OCI-LY7 (cell line): Measurements from ENCODE around the gene UQCRH. TPM values are rescaled to one million over a fixed set of nuclear protein-coding genes. Genes with fewer than 3 reads are reported as not detected.

Experiments used
- BruUV-seq: library from RNA; stranded (reverse); fragments of 400-500 nt; replicated peaks from 2 replicates; lab custom pipeline; 2021; lab: Mats Ljungman, UMichigan
- CTCF ChIA-PET: fragments of 300-600 bp; sonication (Branson Sonifier 250); formaldehyde crosslinking; loops from one replicate; lab custom pipeline; 2022; ENCODE audit warnings: antibody characterized with exemption; ENCODE audit not compliant: unreplicated experiment; lab: Charles Lee
- POLR2A ChIA-PET: fragments of 300-600 bp; sonication (Branson Sonifier 250); formaldehyde crosslinking; loops from one replicate; lab custom pipeline; 2022; ENCODE audit warnings: antibody characterized with exemption; lab: Charles Lee
- DNase-seq: peaks from one replicate; pipeline ENCODE4 v3.0.0-alpha.2; 2015; ENCODE audit warnings: low spot score
- H2AFZ ChIP-seq: fragments of 200-600 bp; sonication (generic), shearing (Covaris generic); 2 replicates; pipeline ENCODE4 v1.6.1; 2014; ENCODE audit warnings: mild to moderate bottlenecking, antibody characterized with exemption, low read length, moderate library complexity
- H3K27ac ChIP-seq: fragments of 200-600 bp; sonication (generic); 2 replicates; pipeline ENCODE4 v1.5.1; 2014; ENCODE audit warnings: mixed run types, low read depth, mild to moderate bottlenecking, moderate library complexity, low read length, inconsistent platforms; ENCODE audit not compliant: poor library complexity, severe bottlenecking
- H3K36me3 ChIP-seq: fragments of 200-600 bp; sonication (generic); 2 replicates; pipeline ENCODE4 v1.6.1; 2014; ENCODE audit warnings: mild to moderate bottlenecking, antibody characterized with exemption, low read length, moderate library complexity, mixed read lengths; ENCODE audit not compliant: insufficient read depth
- H3K4me1 ChIP-seq: fragments of 200-600 bp; sonication (generic); 2 replicates; pipeline ENCODE4 v1.5.1; 2014; ENCODE audit warnings: mild to moderate bottlenecking, low read length; ENCODE audit not compliant: insufficient read depth, poor library complexity, severe bottlenecking
- H3K4me2 ChIP-seq: fragments of 200-600 bp; sonication (generic); 2 replicates; pipeline ENCODE4 v1.6.1; 2014; ENCODE audit warnings: mild to moderate bottlenecking, low read length
- H3K4me3 ChIP-seq: fragments of 200-600 bp; sonication (generic); 2 replicates; pipeline ENCODE4 v1.5.1; 2014; ENCODE audit warnings: mild to moderate bottlenecking, low read depth, low read length; ENCODE audit not compliant: poor library complexity, severe bottlenecking
- H3K79me2 ChIP-seq: fragments of 200-600 bp; sonication (generic); 2 replicates; pipeline ENCODE4 v1.6.1; 2016; ENCODE audit warnings: low read depth, mild to moderate bottlenecking, low read length, moderate library complexity, mixed read lengths; ENCODE audit not compliant: insufficient read depth
- H3K9me2 ChIP-seq: fragments of 200-600 bp; sonication (generic); 2 replicates; pipeline ENCODE4 v1.6.1; 2016; ENCODE audit warnings: mild to moderate bottlenecking, low read length, mixed read lengths; ENCODE audit not compliant: insufficient read depth
- H3K9me3 ChIP-seq: fragments of 200-600 bp; sonication (generic); 2 replicates; pipeline ENCODE4 v1.6.1; 2014; ENCODE audit warnings: mild to moderate bottlenecking, mixed run types, low read length, mixed read lengths
- H4K20me1 ChIP-seq: fragments of 200-600 bp; sonication (generic); 2 replicates; pipeline ENCODE4 v1.6.1; 2014; ENCODE audit warnings: mild to moderate bottlenecking, antibody characterized with exemption, low read length, moderate library complexity, mixed read lengths; ENCODE audit not compliant: insufficient read depth
- EZH2phosphoT487 ChIP-seq: fragments of 200-600 bp; sonication (generic); IDR thresholded peaks from 2 replicates; pipeline ENCODE4 v1.6.1; 2018; ENCODE audit warnings: low read depth, borderline replicate concordance, mild to moderate bottlenecking, mixed run types, antibody characterized with exemption, low read length, moderate library complexity, mixed read lengths
- intact Hi-C: fragments of 100-400 bp; cut with micrococcal nuclease; formaldehyde crosslinking; loops from one replicate; pipeline ENCODE4 v1.10.0; 2022; ENCODE audit not compliant: unreplicated experiment
- total RNA-seq, 2 experiments: library from RNA; depleted of rRNA in 1 of 2; stranded (reverse); fragments of >200 nt in 1 of 2; shearing (Covaris generic) in 1 of 2; gene quantifications; 2 replicates each; pipeline ENCODE4 v1.2.3, GENCODE V29; 2014 to 2022
- TF ChIP-seq, protein P1 (sequence below): fragments of 200-600 bp; sonication (generic); conservative IDR thresholded peaks from 2 replicates; pipeline ENCODE4 v1.5.1; 2014; ENCODE audit warnings: mild to moderate bottlenecking, antibody characterized with exemption, low read length, moderate library complexity, mixed read lengths

Gene UQCRH
- total RNA-seq, 2 experiments from 2014 or later, result 489 to 693 TPM

DNA sequence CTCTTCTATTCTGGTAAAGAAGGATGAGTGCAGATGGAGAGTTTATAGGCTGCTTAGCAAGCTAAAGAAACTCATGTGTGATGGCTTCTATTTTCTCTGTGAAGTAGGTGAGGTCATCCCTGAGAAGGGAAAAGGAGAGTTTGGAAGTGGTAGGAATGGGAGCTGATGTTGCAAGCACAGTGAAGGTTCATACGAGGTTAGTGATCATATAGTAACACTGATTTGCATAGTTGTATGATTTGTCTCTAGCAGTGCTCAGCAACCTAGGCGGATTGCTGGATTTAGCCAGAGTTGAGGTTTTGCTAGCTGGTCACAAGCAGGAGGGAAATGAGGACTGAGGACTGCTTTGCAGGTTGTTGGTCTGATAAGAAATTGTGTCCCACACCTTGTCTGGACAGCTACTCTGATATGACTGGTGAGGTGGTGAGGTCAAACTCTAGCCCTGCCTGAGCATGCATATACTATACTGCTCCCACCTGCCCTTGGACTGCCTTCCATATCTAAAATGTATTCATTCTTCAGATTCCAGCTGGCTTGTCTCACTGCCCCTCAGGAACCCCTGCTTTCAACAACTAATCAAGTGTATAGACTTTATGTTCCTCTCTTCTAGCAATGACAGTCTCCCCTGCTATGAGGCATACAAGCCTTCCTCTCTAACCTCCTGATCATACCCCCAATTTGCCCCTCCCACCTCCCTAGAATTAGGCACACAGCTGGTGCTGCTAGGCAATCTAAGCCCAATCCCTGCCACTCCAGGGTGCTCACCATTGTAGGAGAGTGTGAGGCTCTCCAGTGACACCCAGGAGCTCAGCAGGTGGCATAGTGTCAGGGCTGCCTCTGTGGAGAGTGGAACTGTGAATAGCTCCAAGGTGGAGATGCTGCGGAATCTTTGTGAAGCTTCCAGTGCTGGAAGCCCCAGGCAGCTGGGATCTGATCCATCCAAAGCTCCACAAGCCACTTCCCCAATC, 18.6 kb upstream of the UQCRH start:
- H3K9me2 ChIP-seq, result no peaks in the 10 kb centered on the region
- intact Hi-C loops, result no loop called here
- ChIA-PET CTCF (interaction anchor here (0.6 to 0.9 kb wide), 2 partner anchors 12 to 86 kb away, joined by 3 read pairs; no protein-coding TSS in a partner anchor), POLR2A (interaction anchor here (0.6 to 1.8 kb wide), 6 partner anchors 13 to 85 kb away, joined by 3 to 6 read pairs (median 3); partner anchors contain the start of genes LRRC41 and UQCRH)
- no peaks in the 10 kb centered on the region for H3K9me3 ChIP-seq
- no peak overlapping the region for H3K27ac ChIP-seq
- peaks cover 5% of the 10 kb centered on the region for H3K4me1 ChIP-seq
- no peak overlapping the region for H2AFZ ChIP-seq
- TF ChIP-seq, protein P1, sequence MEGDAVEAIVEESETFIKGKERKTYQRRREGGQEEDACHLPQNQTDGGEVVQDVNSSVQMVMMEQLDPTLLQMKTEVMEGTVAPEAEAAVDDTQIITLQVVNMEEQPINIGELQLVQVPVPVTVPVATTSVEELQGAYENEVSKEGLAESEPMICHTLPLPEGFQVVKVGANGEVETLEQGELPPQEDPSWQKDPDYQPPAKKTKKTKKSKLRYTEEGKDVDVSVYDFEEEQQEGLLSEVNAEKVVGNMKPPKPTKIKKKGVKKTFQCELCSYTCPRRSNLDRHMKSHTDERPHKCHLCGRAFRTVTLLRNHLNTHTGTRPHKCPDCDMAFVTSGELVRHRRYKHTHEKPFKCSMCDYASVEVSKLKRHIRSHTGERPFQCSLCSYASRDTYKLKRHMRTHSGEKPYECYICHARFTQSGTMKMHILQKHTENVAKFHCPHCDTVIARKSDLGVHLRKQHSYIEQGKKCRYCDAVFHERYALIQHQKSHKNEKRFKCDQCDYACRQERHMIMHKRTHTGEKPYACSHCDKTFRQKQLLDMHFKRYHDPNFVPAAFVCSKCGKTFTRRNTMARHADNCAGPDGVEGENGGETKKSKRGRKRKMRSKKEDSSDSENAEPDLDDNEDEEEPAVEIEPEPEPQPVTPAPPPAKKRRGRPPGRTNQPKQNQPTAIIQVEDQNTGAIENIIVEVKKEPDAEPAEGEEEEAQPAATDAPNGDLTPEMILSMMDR, result no peak
- no peak for TF ChIP-seq EZH2phosphoT487
- H3K4me3 ChIP-seq, result no peak overlapping the region
- H3K36me3 ChIP-seq, result peaks cover 75% of the 10 kb centered on the region
- no TSS peak for BruUV-seq
- DNase-seq, result no peak
- H4K20me1 ChIP-seq, result no peaks in the 10 kb centered on the region
- H3K4me2 ChIP-seq, result no peak overlapping the region
- no peaks in the 10 kb centered on the region for H3K79me2 ChIP-seq

DNA sequence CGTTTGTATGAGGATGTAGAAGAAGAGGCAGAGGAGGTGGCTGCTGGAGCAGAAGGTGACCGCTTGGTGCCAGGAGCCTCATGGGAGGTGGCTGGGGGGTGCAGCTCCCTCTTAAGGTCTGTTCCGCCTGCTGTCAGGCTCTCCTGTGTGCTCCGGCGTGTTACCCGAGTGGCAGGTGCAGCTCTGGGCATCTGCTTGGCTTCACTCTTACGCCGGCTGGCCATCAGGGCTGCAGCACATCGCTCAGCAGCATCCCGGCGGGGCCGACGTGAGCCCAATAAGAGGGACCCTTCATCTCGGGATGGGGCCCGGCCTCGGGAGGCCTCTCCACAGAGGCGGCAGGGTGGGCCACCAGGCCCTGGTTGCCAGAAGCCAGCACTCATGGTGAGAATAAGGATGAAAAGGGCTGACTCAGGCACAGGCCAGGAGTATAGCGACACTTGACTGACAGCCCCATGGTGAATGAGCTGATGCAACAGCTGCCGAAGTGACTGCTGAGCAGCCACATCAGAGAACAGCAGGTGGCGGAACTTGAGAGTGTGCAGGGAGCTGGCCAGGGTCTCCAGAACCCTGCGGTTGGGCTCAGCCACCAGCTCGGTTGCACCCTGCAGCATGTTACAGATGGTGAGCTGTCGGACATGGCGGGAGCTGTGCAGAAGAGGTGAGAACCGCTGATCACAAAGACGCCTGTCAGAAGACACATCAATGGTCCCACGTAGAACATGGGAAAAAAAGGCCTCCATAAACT, 17.6 kb upstream of the UQCRH start:
- H3K36me3 ChIP-seq, result peaks cover 65% of the 10 kb centered on the region
- H2AFZ ChIP-seq, result no peak overlapping the region
- H3K4me3 ChIP-seq, result no peak overlapping the region
- H3K9me2 ChIP-seq, result no peaks in the 10 kb centered on the region
- CTCF ChIA-PET, result interaction anchor here (0.7 to 0.9 kb wide), 2 partner anchors 13 to 19 kb away, joined by 3 read pairs; no protein-coding TSS in a partner anchor
- peaks cover 5% of the 10 kb centered on the region for H3K4me1 ChIP-seq
- no TSS peak for BruUV-seq
- no peaks in the 10 kb centered on the region for H3K79me2 ChIP-seq
- no peak overlapping the region for H3K4me2 ChIP-seq
- no peak for TF ChIP-seq EZH2phosphoT487
- TF ChIP-seq, protein P1, result no peak
- POLR2A ChIA-PET, result interaction anchor here (0.8 to 1.8 kb wide), 2 partner anchors 17 to 27 kb away, joined by 3 to 6 read pairs; partner anchors contain the start of genes LRRC41 and UQCRH
- no peaks in the 10 kb centered on the region for H3K9me3 ChIP-seq
- H4K20me1 ChIP-seq, result no peaks in the 10 kb centered on the region
- DNase-seq, result peak; percentile 43
- H3K27ac ChIP-seq, result no peak overlapping the region
- intact Hi-C loops, result no loop called here
